HG02623 (cell line): ENCODE measurements around the gene FOXF2.

Source experiments
- ATAC-seq: cut with Tn5 transposase; IDR thresholded peaks from one replicate; pipeline ENCODE4 v1.9.1; 2021; ENCODE audit warnings: moderate library complexity; ENCODE audit not compliant: unreplicated experiment

Gene FOXF2

DNA sequence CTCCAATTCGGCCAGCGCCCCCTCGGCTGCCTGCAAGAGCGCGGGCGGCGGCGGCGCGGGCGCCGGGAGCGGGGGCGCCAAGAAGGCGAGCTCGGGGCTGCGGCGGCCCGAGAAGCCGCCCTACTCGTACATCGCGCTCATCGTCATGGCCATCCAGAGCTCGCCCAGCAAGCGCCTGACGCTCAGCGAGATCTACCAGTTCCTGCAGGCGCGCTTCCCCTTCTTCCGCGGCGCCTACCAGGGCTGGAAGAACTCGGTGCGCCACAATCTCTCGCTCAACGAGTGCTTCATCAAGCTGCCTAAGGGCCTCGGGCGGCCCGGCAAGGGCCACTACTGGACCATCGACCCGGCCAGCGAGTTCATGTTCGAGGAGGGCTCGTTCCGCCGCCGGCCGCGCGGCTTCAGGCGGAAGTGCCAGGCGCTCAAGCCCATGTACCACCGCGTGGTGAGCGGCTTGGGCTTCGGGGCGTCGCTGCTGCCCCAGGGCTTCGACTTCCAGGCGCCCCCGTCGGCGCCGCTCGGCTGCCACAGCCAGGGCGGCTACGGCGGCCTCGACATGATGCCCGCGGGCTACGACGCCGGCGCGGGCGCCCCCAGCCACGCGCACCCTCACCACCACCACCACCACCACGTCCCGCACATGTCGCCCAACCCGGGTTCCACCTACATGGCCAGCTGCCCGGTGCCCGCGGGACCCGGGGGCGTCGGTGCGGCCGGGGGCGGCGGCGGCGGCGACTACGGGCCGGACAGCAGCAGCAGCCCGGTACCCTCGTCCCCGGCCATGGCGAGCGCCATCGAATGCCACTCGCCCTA lies 963 bp downstream of the FOXF2 start:
- no peak for ATAC-seq

GRCh38 chr6:1390946-1391799 lies 1.8 kb downstream of the FOXF2 start:
- no peak for ATAC-seq

- ATAC-seq, result no peak
Measured at GRCh38 chr6:1391800-1392309, 2.5 kb downstream of the FOXF2 start.

DNA sequence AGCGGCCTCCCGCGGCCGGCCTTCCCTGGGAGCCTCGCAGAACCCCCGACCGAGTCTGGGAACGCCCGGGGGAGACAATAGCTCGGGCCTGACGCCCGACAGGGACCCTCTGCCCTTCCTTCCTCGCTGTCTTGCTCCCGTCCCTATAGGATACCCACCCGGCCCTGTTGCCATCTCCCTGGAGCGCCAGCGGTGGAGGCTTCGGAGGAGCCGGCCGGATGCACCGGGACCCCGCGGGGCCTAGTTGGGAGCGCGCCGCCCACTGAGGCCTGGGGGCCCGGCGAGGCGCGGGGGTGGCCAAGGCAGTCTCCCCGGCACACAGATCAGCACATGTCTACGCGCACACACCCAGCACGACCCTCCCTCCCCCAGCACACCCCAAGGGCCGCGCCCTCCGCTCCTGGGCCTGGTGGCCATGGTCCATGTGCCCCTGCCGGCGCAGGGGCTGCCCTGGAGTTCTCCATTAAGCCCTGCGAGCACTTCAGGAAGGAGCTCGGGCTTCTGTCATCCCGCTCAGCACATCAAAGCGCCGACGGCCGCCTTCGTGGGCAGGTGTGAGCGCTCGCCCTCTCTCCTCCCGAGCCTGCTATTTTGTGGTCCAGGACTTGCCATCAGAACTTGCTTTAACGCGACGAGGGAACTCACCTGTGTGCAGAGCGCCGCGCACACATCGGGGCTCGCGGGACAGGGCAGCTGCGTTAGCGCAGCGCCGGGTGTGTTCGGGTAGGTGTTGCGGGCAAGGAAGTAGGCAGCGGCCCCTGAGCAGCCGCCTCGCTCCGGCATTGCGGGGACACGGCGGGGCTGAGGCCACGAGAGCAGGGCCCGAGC lies 3.7 kb downstream of the FOXF2 start:
- no peak for ATAC-seq

GRCh38 chr6:1393641-1394283 lies 4.4 kb downstream of the FOXF2 start:
- ATAC-seq, result no peak

- no peak for ATAC-seq
Measured at GRCh38 chr6:1394514-1395463, 5.4 kb downstream of the FOXF2 start.

- no peak for ATAC-seq
Measured at GRCh38 chr6:1395506-1395905, 6.1 kb downstream of the FOXF2 start.

DNA sequence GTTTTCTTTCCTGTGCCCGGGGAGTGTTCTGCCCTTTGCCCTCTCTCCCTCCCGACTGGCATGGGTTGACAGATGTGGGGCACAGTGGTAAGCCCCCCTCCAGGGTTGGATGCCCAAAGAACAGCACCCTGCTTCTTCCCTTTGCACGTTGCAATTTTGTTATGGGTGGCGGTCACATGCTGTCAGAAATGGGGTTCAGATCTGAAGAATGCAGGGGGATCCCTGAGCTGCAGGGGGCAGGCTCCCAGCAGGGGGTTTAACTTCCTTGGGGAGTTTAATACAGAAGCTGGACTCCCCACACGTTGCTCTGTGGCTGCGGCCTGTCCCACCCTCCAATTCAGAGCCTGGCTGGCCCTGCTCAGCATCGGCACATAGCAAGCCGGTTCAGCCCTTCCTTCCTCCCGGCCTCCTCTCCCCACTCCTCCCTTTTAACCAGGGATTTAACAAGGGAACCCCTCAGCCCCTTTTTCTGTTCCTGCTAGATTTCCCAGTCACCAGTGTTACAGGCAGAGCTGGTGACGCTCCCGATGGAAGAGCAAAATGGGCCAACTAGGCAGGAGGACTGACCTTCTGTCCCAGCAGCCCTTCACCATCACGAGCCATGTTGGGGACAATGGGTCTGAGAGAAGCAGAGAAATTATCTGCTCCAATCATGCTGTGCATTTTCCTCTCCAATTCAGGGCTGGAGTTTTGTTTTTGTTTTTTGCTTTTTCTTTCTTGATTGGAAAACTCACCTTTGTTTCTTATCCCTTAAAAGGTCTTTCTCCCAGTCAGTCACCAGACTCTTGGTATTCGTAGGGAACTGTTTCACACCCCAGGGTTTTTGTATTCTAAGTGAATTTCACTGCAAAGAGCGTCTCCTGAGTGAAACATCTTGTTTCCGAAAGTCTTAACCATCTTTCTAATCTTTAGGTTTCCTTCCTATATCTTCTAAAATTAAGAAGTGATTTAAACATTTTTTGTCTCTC lies 6.8 kb downstream of the FOXF2 start:
- no peak for ATAC-seq

DNA sequence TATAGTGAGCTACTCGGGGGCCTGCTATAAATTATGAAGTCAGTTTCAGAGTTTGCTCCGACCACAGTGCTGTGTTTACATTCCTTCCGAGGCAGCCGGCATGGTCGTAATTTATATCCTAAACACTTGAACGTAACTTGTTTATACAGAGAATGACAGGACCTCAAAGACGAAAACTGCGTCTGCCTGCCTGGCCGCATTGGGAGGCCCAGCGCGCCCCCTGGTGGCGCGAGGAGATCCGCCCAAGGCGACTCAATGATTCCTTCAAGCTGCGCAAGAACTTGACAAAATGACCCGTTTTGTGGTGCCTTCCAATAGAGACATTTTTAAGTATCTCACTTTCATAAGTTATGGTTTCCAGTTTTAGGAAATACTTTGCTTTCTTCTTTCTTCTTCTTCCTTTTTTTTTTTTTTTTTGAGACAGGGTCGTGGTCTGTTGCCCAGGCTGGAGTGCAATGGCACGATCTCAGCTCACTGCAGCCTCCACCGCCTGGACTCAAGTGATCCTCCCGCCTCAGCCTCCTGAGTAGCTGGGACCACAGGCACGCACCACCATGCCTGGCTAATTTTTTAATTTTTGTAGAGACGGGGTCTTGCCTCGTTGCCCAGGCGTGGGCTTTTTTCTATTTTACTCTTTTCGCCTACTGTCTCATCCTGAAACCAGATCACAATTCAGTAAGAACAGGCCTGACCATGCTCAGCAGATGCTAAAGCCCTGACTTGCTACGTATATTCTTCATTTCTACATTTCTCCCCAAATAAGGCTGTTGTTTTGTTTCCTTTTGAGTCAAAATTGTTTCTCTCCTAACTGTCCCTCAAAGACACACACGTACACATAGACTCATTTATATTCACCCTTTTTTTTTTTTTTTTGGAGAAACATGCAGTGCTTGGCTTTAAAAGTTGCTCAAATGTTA lies 7.8 kb downstream of the FOXF2 start:
- no peak for ATAC-seq

DNA sequence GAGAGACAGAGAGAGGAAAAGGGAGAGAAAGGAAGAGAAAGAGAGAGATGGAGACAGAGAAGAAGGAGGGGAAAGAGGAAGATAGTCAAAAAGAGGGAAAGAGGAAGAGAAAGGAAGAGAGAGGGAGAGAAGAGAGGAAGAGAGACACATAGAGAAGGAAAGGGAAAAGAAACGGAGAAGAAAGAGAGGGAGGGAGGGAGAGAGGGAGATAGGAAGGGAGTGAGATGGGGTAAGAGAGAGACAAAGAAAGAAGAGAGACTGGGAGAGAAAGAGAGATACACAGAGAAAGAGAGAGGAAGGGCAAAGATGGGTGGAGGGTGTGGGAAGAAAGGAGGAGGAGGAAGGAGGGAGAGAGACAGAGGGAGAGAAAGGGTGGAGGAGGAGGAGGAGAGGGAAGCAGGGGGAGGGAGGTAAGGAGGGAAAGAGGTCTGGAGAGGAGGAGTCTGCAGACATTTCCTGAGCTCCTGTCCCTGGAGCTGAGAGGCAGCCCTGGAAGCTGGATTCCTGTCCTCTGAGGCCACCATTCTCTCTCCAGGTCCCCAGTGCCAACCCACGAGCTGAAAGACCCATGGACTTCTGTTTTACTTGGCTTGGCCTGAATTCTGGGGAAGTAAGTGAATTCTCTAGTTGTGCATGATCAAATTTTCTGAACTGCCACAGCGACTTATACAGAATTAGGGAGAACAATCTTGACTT lies 9.9 kb downstream of the FOXF2 start:
- no peak for ATAC-seq

- no peak for ATAC-seq
Measured at GRCh38 chr6:1400126-1400850, 10.9 kb downstream of the FOXF2 start.

GRCh38 chr6:1402369-1402768 lies 13.0 kb downstream of the FOXF2 start:
- ATAC-seq, result no peak

DNA sequence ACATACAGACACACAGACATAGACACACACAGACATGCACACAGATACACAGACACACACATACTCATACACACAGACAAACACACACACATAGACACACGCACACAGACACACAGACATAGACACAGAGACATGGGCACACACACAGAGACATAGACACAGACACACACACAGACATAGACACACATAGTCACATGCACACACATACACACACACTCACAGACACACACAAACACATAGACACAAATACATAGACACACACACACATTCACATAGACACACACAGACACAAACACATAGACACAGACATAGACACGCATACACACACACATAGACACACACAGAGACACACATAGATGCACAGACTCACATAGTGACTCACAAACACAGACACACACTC lies 13.5 kb downstream of the FOXF2 start:
- ATAC-seq, result no peak

DNA sequence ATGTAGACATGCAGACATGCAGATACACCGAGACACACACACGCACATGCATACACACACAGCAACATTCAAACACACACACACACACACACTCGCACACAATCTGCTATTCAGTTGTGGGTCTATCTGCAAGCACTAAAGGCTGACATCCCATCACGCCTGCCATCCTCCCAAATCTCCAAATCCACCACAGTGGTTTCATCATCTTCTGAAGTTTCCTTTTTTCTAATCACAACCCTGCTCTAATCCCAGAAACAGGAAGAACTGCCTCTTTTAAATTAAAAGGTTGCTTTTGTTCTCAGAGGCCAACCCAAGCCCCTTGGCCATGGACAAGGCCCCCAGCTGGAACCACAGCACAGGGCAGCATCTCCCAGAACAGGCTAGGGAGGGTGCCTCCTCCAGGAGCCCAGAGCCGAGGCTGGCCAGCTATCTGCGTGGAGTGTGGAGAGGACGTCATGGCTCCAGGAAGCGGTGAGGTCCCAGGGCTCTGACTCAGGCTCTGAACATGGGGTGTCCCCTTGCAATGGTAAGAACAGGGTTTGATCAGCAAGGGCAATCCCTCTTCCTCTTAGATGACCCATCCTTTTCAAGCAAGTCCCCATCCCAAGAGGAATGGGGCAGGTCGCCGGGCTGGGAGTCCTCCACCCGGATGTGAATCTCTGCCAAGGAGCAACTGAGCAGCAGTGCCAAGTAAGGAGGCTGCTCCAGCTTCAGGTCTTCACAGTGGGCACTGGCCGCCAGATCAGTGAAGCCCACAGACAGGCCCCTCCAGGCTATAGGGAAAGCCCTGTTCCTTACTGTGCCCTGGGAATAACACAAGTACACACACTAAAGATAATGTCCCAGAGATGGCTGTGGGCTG lies 14.7 kb downstream of the FOXF2 start:
- no peak for ATAC-seq

- no peak for ATAC-seq
Measured at GRCh38 chr6:1404713-1405098, 15.3 kb downstream of the FOXF2 start.
